Esophagus muscularis mucosa (tissue), 4 donors: Measurements from ENCODE around the gene TMEM202. TPM values are rescaled to one million over a fixed set of nuclear protein-coding genes. Genes with fewer than 3 reads are reported as not detected.
"Not testable (repeated sequence)": the region's sequence is repeated elsewhere in the genome, so short reads cannot be mapped to it uniquely, and the experiment has no call there.

ENCODE experiments used
- DNase-seq: peaks from one replicate; pipeline ENCODE4 v3.0.0-alpha.2; 2017; ENCODE audit errors: extremely low spot score
- H3K27ac ChIP-seq, 4 donors: fragments of 200-600 bp; sonication (generic); replicated peaks in 1 of 4; 1 replicate in 3 of 4; 2 replicates in 1 of 4; pipeline ENCODE4 v1.5.1; 2016 to 2019; ENCODE audit warnings: mild to moderate bottlenecking in 1 of 4
- H3K27me3 ChIP-seq, 4 donors: fragments of 200-600 bp; sonication (generic); one replicate each; pipeline versions ENCODE4 v1.5.1 to v1.6.0; 2016 to 2019
- H3K36me3 ChIP-seq, 4 donors: fragments of 200-600 bp; sonication (generic); one replicate each; pipeline ENCODE4 v1.5.1; 2016 to 2019
- H3K4me1 ChIP-seq, 4 donors: fragments of 200-600 bp; sonication (generic); one replicate each; pipeline ENCODE4 v1.5.1; 2016 to 2019
- H3K4me3 ChIP-seq, 4 donors: fragments of 200-600 bp; sonication (generic); 1 replicate in 2 of 4; 2 replicates in 2 of 4; pipeline ENCODE4 v1.5.1; 2016 to 2019; ENCODE audit warnings: mild to moderate bottlenecking in 4 of 4, moderate library complexity in 1 of 4
- H3K9me3 ChIP-seq, 4 donors: fragments of 200-600 bp; sonication (generic); 1 replicate in 3 of 4; 2 replicates in 1 of 4; pipeline ENCODE4 v1.5.1; 2016 to 2019
- CTCF ChIP-seq, 3 experiments: fragments of 200-600 bp in 2 of 3; fragments of 450-650 bp in 1 of 3; sonication (generic) in 2 of 3; IDR thresholded peaks; one replicate each; pipeline ENCODE4 v1.5.1; 2017 to 2019; ENCODE audit warnings: antibody characterized with exemption in 3 of 3, mild to moderate bottlenecking in 2 of 3, moderate library complexity in 1 of 3
- EP300 ChIP-seq: sonication (generic); formaldehyde crosslinking; IDR thresholded peaks from one replicate; pipeline ENCODE4 v1.6.1; 2017; ENCODE audit warnings: antibody characterized with exemption
- POLR2A ChIP-seq: fragments of 450-650 bp; IDR thresholded peaks from one replicate; pipeline ENCODE4 v1.6.1; 2017; ENCODE audit warnings: antibody characterized with exemption, moderate library complexity, mild to moderate bottlenecking, low read depth
- POLR2AphosphoS5 ChIP-seq, 2 donors: sonication (generic); formaldehyde crosslinking; IDR thresholded peaks; one replicate each; pipeline ENCODE4 v1.6.1; 2017; ENCODE audit warnings: antibody characterized with exemption in 2 of 2
- WGBS: methylation state at CpG from one replicate; pipeline ENCODE4 v1.1.5; 2018; 5-methylcytosine and 5-hydroxymethylcytosine counted together
- intact Hi-C: fragments of 100-400 bp; cut with DNase I; formaldehyde crosslinking; loops from one replicate; pipeline ENCODE4 v1.15.1; 2023
- total RNA-seq, 4 donors: library from RNA; depleted of rRNA; stranded (reverse); fragments of >200 nt; gene quantifications; one replicate each; pipeline versions ENCODE4 v1.1.0 to v1.2.1, GENCODE V29; 2016

Gene TMEM202
- total RNA-seq, 4 donors from 2014 or later, result not detected

GRCh38 chr15:72411544-72411943 is 13.4 kb downstream of the TMEM202 start:
- H3K4me1 ChIP-seq, result no peaks in the 10 kb centered on the region
- WGBS, result 38% methylated on average over 1 of the region's 1 CpG
- H3K4me3 ChIP-seq, result no peak overlapping the region
- H3K9me3 ChIP-seq, result no peaks in the 10 kb centered on the region
- no peak for DNase-seq
- H3K27me3 ChIP-seq, result peaks cover 0 to 23% (median 0%) of the 10 kb centered on the region in 4 donors
- H3K27ac ChIP-seq, result no peak overlapping the region
- no peak for TF ChIP-seq EP300
- no peak for TF ChIP-seq POLR2A
- TF ChIP-seq CTCF (IDR thresholded peaks at IDR 0.05), result no peak
- TF ChIP-seq POLR2AphosphoS5 (IDR thresholded peaks at IDR 0.05), result no peak
- intact Hi-C loops, result no loop called here
- no peaks in the 10 kb centered on the region for H3K36me3 ChIP-seq

- DNase-seq, H3K36me3 ChIP-seq, H3K4me1 ChIP-seq, H3K9me3 ChIP-seq, H3K27ac ChIP-seq, H3K4me3 ChIP-seq, H3K27me3 ChIP-seq, intact Hi-C loops: not testable (repeated sequence)
- WGBS, result 96% methylated on average over 2 of the region's 3 CpGs
Measured at GRCh38 chr15:72413337-72413736, 15.2 kb downstream of the TMEM202 start.

GRCh38 chr15:72415304-72415703 is 17.2 kb downstream of the TMEM202 start:
- DNase-seq, result no peak
- Histone ChIP-seq H3K27me3 (peaks cover 0 to 7% (median 0%) of the 10 kb centered on the region in 4 donors), H3K4me3 (no peak overlapping the region), H3K36me3 (no peaks in the 10 kb centered on the region), H3K9me3 (no peaks in the 10 kb centered on the region), H3K4me1 (no peaks in the 10 kb centered on the region), H3K27ac (no peak overlapping the region)
- TF ChIP-seq EP300, result no peak
- TF ChIP-seq POLR2A, result no peak
- TF ChIP-seq CTCF (IDR thresholded peaks at IDR 0.05), result no peak
- TF ChIP-seq POLR2AphosphoS5 (IDR thresholded peaks at IDR 0.05), result no peak
- intact Hi-C loops, result no loop called here
- 70% methylated on average over 2 of the region's 2 CpGs for WGBS

GRCh38 chr15:72419768-72420167 is 21.7 kb downstream of the TMEM202 start:
- intact Hi-C loops, result not testable (repeated sequence)

GRCh38 chr15:72420576-72420975 is 22.5 kb downstream of the TMEM202 start:
- H3K4me1 ChIP-seq, result no peaks in the 10 kb centered on the region
- H3K36me3 ChIP-seq, result no peaks in the 10 kb centered on the region
- no peak overlapping the region for H3K4me3 ChIP-seq
- TF ChIP-seq POLR2A (no peak), EP300 (no peak), CTCF (IDR thresholded peaks at IDR 0.05) (no peak), POLR2AphosphoS5 (IDR thresholded peaks at IDR 0.05) (no peak)
- H3K27me3 ChIP-seq, result no peaks in the 10 kb centered on the region
- H3K9me3 ChIP-seq, result peaks cover 0 to 9% (median 2%) of the 10 kb centered on the region in 4 donors
- intact Hi-C loops, result no loop called here
- DNase-seq, result no peak
- H3K27ac ChIP-seq, result no peak overlapping the region
- WGBS, result 67% methylated on average over 2 of the region's 2 CpGs

More at GRCh38 chr15:72419768-72420167, 21.7 kb downstream of the TMEM202 start:
- WGBS, result 76% methylated on average over 3 of the region's 3 CpGs
- not testable (repeated sequence) for H3K36me3 ChIP-seq, H3K9me3 ChIP-seq, H3K4me1 ChIP-seq, H3K4me3 ChIP-seq, H3K27me3 ChIP-seq, H3K27ac ChIP-seq, DNase-seq

GRCh38 chr15:72421484-72421883 is 23.4 kb downstream of the TMEM202 start:
- Histone ChIP-seq H3K27me3 (no peaks in the 10 kb centered on the region), H3K4me1 (no peaks in the 10 kb centered on the region), H3K27ac (no peak overlapping the region), H3K9me3 (peaks cover 0 to 13% (median 4%) of the 10 kb centered on the region in 4 donors), H3K4me3 (no peak overlapping the region), H3K36me3 (no peaks in the 10 kb centered on the region)
- DNase-seq, result no peak
- 57% methylated on average over 1 of the region's 1 CpG for WGBS
- intact Hi-C loops, result no loop called here
- no peak for TF ChIP-seq EP300
- TF ChIP-seq POLR2AphosphoS5 (IDR thresholded peaks at IDR 0.05), result no peak
- TF ChIP-seq CTCF (IDR thresholded peaks at IDR 0.05), result no peak
- TF ChIP-seq POLR2A, result no peak
